Kidney glomerular epithelial cell (primary cell): ENCODE results near the gene MKRN3.
"Not testable (repeated sequence)": the region's sequence is repeated elsewhere in the genome, so short reads cannot be mapped to it uniquely, and the experiment has no call there.

Experiments used
- DNase-seq: peaks from one replicate; lab custom pipeline; 2025; lab: John Stamatoyannopoulos, UW

The MKRN3 gene

GRCh38 chr15:23589012-23589411 is 23.5 kb downstream of the MKRN3 start:
- DNase-seq = no peak

GRCh38 chr15:23594252-23594770 is 28.8 kb downstream of the MKRN3 start:
- DNase-seq = no peak

GRCh38 chr15:23595368-23595767 is 29.9 kb downstream of the MKRN3 start:
- DNase-seq = no peak

GRCh38 chr15:23596736-23597135 is 31.3 kb downstream of the MKRN3 start:
- DNase-seq = no peak

GRCh38 chr15:23597278-23597677 is 31.8 kb downstream of the MKRN3 start:
- DNase-seq = not testable (repeated sequence)

- DNase-seq = no peak
Measured at GRCh38 chr15:23599053-23599452, 33.6 kb downstream of the MKRN3 start.

DNA sequence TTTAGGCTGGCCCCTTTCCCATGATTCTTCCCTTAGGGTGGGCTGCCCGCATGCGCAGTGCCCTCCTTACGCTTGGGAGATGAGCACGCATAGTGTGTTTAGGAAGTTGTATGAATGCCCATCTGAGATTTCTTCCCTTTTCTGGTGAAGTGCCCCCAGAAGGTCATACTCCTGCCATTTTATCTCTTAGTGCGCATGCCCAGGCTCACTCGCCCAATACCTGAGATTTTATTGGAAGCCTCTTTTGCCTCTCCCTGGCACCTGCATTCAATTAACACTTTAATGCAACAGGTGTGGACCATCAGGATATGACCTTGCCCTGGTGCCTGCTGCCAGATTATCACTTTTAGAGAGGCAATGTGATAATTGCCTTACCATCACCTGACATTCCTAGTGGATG is 36.6 kb downstream of the MKRN3 start:
- DNase-seq = no peak

- no peak for DNase-seq
Measured at GRCh38 chr15:23606226-23606625, 40.8 kb downstream of the MKRN3 start.

DNA sequence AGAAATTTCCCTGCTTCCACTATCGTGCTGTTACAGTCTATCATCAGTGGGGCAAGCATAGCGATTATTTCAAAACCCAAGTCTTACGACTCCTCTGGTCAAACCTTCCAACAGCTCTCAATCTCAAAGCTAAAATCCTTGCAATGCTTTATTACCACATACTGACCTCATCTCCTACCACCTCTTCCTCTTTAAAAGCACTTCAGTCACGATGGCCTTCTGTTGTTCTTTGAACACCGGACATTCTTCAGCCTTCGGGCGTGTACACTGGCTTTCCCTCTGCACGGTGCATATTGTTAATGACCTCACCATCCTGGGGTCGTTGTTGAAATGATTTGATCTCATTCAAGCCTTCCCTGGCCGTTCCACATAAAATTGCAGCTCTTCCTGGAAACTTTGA is 51.1 kb downstream of the MKRN3 start:
- DNase-seq = no peak
